ES-I3 (cell line): ENCODE results near the gene DPP10.

Experiments used
- H3K36me3 ChIP-seq: 2 replicates; pipeline ENCODE4 v1.6.1; 2013; ENCODE audit warnings: mild to moderate bottlenecking, low read length, control low read depth, moderate library complexity; ENCODE audit not compliant: insufficient read depth
- H3K4me1 ChIP-seq: 2 replicates; pipeline ENCODE4 v1.6.1; 2013; ENCODE audit warnings: mild to moderate bottlenecking, control low read depth, low read length; ENCODE audit not compliant: insufficient read depth
- H3K9ac ChIP-seq: 2 replicates; pipeline ENCODE4 v1.6.1; 2013; ENCODE audit warnings: low read depth, mild to moderate bottlenecking, low read length, moderate library complexity
- H3K9me3 ChIP-seq: 2 replicates; pipeline ENCODE4 v1.6.1; 2013; ENCODE audit warnings: mild to moderate bottlenecking, low read length, moderate library complexity; ENCODE audit not compliant: control insufficient read depth, insufficient read depth

Gene DPP10

DNA sequence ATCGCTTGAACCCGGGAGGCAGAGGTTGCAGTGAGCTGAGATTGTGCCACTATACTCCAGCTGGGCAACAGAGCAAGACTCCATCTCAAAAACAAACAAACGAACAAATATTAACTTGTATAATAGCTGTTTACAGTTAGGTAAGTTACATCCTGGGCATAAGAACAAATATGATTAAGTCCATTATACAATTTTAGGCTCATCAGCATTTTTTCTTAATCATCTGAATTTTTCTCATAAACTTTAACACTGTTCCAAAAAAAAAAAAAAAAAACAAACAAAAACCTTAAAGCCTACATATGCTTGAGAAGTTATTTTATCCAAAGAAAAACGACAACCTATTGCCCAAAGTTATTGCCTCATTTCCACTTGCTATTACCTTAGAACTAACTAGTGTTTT, 1042.5 kb downstream of the DPP10 start:
- Histone ChIP-seq H3K36me3 (no peaks in the 10 kb centered on the region), H3K9ac (no peak overlapping the region), H3K4me1 (no peaks in the 10 kb centered on the region), H3K9me3 (no peaks in the 10 kb centered on the region)

DNA sequence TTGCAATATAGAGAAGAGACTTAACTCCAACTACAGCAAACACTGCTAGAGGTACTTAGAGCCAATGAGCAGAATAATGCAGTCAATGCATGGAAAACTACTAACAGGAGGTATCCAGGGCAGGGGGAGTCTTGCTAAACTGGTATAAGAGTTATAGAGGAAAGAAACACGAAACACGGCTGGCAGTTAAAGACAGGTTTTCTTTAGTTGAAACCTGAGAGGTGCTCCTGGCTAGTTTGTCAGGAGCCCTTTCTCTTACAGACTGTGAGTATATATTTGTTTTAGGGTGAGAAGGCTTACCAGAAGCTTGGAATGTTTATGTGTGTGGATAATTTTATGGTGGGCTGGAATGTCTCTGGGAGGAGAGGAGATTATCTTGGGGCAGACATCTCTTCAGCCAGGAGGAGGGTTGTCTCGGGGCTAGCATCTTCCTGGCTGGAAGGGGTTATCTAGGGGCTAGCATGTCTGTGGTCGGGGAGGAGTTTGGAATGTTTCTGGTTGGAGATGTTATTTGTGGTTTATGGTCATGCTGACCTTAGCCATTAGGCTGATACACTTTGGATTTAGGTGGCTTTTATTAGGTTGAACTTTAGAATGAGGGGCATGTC, 1048.8 kb downstream of the DPP10 start:
- Histone ChIP-seq H3K9me3 (no peaks in the 10 kb centered on the region), H3K4me1 (no peaks in the 10 kb centered on the region), H3K9ac (no peak overlapping the region), H3K36me3 (no peaks in the 10 kb centered on the region)

DNA sequence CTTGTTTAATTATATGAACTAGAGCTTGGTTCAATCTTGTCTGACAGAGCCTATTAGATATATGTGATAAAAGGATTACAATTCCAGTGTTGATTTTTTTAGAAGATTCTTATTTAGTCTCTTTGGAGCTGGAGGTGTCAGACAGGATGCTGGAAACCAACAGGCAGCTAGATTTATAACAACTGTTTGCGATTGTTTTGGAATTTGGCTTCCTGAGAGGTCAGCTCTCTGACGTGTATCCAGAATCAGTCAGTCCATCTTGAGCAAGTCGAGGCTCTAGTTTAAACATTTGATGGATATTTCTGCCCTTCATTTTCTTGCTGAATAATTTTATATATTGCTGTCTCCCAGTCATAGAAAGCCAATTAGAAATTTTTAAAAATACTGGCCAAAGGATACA, 1062.9 kb downstream of the DPP10 start:
- Histone ChIP-seq H3K36me3 (no peaks in the 10 kb centered on the region), H3K9ac (no peak overlapping the region), H3K4me1 (no peaks in the 10 kb centered on the region), H3K9me3 (no peaks in the 10 kb centered on the region)

DNA sequence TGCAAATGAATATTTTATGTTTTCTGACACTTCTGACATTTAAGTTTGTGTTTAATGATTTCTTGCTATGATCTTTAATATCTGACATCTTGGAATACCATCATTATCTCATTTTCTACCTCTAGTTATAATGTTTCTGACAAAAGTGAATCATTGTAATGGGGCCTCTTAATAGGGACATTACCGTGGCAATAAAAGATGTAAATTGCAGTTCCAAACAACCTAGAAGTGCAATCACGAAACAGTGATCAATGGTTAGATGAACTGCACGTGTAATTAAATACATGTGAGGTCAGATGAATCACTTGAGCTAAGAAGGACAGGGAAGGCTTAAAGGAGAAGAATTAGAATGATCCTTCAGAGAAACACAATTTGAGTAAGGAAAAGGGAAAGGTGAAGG, 1078.3 kb downstream of the DPP10 start:
- H3K9ac ChIP-seq = no peak overlapping the region
- peaks cover 3% of the 10 kb centered on the region; the same call in 1 of the 2 replicates for H3K4me1 ChIP-seq
- no peaks in the 10 kb centered on the region for H3K9me3 ChIP-seq
- no peaks in the 10 kb centered on the region for H3K36me3 ChIP-seq

DNA sequence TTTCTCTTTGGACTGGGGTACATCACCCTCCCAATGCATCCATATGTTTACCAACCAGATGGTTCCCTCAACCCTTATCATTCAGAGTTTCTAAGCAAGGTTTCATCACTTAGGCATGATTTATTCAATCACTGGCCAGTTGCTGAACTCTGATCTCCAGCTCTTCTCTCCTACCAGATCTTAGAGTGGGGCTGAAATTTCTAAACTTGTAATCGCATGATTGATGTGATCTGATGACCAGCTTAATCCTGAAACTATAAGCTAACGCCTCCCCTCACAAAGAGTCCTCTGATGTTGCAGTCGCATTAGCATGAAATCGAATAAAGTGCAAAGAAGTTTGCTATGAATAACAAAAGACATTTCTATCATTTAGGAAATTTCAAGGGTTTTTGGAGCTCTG, 1082.0 kb downstream of the DPP10 start:
- H3K36me3 ChIP-seq = no peaks in the 10 kb centered on the region
- no peak overlapping the region for H3K9ac ChIP-seq
- peaks cover 3% of the 10 kb centered on the region; the same call in 1 of the 2 replicates for H3K4me1 ChIP-seq
- H3K9me3 ChIP-seq = no peaks in the 10 kb centered on the region

DNA sequence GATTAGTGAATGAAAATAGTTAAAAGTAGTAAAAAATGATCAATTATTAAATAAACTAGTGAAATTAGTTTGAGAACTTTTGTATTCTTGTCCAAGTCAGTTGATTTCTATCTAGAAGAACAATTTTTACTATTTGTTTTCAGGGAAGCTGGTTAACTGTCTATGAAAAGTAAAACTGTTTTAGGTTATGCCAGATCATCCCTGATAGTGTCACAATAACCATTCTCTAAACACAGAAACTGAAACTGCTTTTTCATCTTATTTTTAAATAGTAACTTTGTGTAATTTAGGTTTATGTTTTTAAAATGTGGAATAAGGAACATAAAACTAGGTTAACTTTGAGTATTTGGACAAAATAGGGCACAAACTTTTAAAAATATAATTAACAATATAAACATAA, 1087.2 kb downstream of the DPP10 start:
- Histone ChIP-seq H3K4me1 (no peaks in the 10 kb centered on the region), H3K9ac (no peak overlapping the region)

DNA sequence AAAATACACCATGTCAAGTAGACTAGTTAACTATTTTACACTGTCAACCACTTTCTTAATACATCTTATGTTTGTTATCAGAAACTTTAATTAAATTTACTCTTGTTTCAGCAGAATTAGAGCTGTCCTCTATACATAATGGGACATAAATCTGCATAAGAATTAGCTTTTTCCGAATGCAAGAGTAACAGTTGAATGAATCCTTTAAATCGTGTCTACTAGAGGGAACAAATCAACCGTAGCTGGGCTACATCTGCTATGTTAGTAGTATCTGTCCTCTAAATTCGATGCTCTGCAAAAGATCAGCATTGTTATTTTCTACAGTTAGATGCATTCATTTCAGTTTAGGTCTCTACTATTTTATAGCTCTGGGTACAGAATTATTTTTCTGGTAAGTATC, 1090.6 kb downstream of the DPP10 start:
- Histone ChIP-seq H3K4me1 (no peaks in the 10 kb centered on the region), H3K9ac (no peak overlapping the region), H3K36me3 (no peaks in the 10 kb centered on the region), H3K9me3 (no peaks in the 10 kb centered on the region)

More for the DNA sequence above, 1087.2 kb downstream of the DPP10 start:
- Histone ChIP-seq H3K36me3 (no peaks in the 10 kb centered on the region), H3K9me3 (no peaks in the 10 kb centered on the region)

DNA sequence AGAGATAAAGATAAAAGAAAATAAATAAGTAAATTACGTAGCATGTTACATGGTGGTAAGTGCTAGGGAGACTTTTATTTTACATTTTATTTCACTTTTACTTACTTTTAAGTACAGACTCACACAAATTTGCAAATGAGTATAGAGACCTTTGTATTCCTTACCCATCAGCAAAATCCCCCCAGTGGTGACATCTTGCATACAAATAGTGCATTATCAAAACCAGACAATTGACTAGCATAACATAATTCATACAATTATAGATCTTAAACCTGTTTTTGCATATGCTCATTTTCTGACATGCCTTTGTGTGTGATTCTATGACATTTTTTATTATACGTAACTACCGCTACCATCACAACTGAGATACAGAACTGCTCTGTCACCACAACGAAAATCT, 1099.4 kb downstream of the DPP10 start:
- Histone ChIP-seq H3K36me3 (no peaks in the 10 kb centered on the region), H3K9me3 (no peaks in the 10 kb centered on the region), H3K4me1 (peaks cover 19% of the 10 kb centered on the region), H3K9ac (no peak overlapping the region)

DNA sequence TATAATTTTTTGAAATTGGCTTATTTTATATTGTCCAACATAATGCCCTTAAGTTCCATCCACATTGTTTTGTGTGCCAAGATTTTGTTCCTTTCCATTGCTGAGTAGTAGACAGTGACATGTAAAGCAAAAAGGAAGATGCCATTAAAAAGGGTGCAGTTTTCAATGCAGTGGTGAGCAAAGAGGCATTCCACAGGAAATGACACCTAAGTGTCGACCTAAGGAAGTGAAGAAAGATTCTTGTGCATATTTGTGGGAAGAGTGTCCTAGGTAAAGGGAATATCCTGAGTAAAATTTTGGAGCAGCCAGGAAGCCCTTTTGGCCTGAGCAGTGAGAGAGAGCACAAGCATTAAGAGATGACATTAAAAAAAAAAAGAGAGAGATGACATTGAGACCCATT, 1099.9 kb downstream of the DPP10 start:
- Histone ChIP-seq H3K9ac (no peak overlapping the region; the same call in 1 of the 2 replicates), H3K9me3 (no peaks in the 10 kb centered on the region), H3K4me1 (peaks cover 19% of the 10 kb centered on the region), H3K36me3 (no peaks in the 10 kb centered on the region)

DNA sequence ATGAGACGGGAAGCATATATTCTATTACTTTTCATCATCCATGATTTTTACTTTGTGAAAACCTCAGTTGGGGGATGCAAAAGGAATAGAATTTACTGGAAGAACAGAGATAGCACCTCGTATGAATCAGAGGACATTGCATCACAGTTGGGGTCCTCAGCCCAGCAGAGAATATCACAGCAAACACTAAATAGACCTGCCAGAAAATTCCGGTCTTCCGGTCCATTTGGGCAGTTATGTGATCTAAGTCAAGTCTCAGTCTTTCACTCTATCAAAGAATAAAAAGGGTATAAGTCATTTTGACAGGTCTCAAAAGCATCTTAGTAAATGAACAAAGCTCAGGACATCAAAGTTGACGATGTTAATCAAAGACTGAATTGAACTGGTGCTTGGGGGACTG, 1100.6 kb downstream of the DPP10 start:
- no peak overlapping the region for H3K9ac ChIP-seq
- no peaks in the 10 kb centered on the region for H3K9me3 ChIP-seq
- H3K4me1 ChIP-seq = peaks cover 19% of the 10 kb centered on the region
- H3K36me3 ChIP-seq = no peaks in the 10 kb centered on the region

DNA sequence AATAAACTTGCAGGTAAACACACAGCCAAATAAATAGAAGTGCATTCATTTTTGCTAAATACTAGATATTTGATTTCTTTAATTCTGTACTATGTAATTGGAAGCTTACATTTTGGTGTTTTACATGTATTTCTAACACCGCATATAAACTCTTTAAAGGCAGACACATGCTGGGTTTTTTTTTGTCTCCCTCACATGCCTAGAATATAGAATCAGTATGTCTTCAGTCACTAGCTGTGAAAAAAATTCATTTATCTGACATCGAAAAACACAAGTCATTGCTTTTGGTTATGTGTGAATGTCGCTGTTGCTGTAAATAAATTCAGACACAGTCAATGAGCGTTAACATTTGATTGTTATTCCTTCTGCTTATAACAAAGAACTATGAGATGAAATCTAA, 1101.0 kb downstream of the DPP10 start:
- Histone ChIP-seq H3K9ac (no peak overlapping the region), H3K9me3 (no peaks in the 10 kb centered on the region)

DNA sequence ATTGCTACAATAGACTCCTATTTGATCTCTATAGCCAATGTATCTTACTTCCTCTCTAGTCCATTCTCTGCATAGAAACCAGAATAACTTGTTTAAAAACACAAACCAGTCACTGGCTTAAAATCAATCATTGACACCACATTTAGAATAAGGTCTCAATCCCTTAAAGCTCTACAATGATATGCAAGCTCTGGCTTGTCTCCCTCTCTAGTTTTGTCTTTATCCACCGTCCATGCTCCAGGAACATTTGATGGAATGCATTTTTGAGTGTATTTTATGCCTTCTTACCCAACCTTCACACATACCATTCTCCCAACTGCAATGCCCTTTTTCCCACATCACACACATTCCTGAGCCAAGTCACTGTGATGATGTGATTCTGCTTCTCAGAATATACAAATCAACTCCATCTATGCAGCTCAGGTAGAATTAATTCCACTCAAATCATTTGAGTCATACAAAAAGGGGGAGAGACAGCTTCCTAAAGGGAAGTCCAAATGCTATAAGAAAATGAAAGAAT, 1107.2 kb downstream of the DPP10 start:
- H3K4me1 ChIP-seq = no peaks in the 10 kb centered on the region
- no peaks in the 10 kb centered on the region for H3K9me3 ChIP-seq
- H3K36me3 ChIP-seq = no peaks in the 10 kb centered on the region
- no peak overlapping the region for H3K9ac ChIP-seq

More for the DNA sequence above, 1101.0 kb downstream of the DPP10 start:
- H3K36me3 ChIP-seq = no peaks in the 10 kb centered on the region
- H3K4me1 ChIP-seq = peaks cover 19% of the 10 kb centered on the region

DNA sequence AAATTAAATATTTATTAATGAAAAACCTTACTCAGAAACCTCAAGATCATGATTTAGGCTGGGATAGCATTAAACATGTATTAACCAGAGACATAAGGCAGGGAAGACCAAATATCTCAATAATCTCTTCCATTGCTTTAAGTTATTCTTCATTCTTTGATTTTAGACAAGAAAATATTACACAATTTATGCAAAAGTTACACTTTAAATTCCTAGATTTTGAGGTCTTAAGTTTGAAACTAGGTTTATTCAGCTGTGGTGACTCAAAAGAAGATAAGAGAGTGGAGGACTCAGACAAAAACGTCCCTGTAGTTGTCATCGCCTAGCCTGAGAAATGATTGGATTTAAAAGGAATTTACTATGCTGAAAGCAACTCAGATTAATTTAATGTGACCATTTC, 1110.3 kb downstream of the DPP10 start:
- H3K36me3 ChIP-seq = no peaks in the 10 kb centered on the region
- H3K9me3 ChIP-seq = no peaks in the 10 kb centered on the region
- no peaks in the 10 kb centered on the region for H3K4me1 ChIP-seq
- H3K9ac ChIP-seq = no peak overlapping the region

DNA sequence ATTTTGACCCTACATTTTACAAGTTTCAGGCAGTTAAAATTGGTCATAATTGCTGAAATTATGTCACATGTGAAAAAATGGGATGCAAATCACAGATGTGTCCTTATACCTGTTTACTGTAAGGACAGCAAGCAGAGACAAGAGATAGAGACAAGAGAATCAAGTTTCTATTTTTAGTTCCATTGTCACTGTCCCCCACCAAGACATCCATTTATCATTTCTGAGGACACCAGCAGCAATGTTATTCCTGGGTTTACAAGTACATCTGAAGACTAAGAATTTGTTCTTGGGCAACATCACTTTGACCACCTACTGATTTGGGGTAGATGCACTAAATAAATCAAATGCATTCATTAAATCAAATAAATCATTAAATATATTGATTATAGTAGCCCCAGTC, 1111.7 kb downstream of the DPP10 start:
- H3K9me3 ChIP-seq = no peaks in the 10 kb centered on the region
- peaks cover 6% of the 10 kb centered on the region; the same call in 1 of the 2 replicates for H3K4me1 ChIP-seq
- H3K9ac ChIP-seq = no peak overlapping the region
- no peaks in the 10 kb centered on the region for H3K36me3 ChIP-seq

DNA sequence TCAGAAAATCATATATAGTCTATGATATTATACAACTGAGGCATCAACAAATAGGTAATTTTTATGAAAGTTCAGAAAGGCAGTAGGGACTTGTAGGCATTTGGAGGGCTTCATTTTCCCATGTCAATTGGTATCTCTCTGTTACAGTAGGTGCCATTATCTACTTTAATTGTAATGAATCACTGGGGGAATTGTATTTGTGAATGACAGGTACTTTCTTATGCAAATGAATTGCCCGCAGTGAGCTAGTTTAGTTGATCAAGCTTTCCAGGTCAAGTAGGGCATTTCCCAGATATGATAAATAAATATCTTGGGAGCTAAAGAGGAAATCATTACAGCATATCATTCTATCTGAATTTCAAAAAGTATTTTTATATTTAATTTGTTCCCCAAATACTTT, 1116.3 kb downstream of the DPP10 start:
- peaks cover 6% of the 10 kb centered on the region; the same call in 1 of the 2 replicates for H3K4me1 ChIP-seq
- no peaks in the 10 kb centered on the region for H3K36me3 ChIP-seq
- H3K9ac ChIP-seq = no peak overlapping the region

More for the DNA sequence above, 1116.3 kb downstream of the DPP10 start:
- H3K9me3 ChIP-seq = no peaks in the 10 kb centered on the region
